Erythroblast (primary cell): ENCODE results near the gene FAM174C.

ENCODE experiments used
- GATA1 ChIP-seq: IDR thresholded peaks from 2 replicates; pipeline ENCODE4 v1.6.1; 2011; ENCODE audit warnings: low read depth, mild to moderate bottlenecking, control low read depth, low read length, moderate library complexity
- POLR2A ChIP-seq: IDR thresholded peaks from 2 replicates; pipeline ENCODE4 v1.6.1; 2011; ENCODE audit warnings: mild to moderate bottlenecking, low read length

DNA sequence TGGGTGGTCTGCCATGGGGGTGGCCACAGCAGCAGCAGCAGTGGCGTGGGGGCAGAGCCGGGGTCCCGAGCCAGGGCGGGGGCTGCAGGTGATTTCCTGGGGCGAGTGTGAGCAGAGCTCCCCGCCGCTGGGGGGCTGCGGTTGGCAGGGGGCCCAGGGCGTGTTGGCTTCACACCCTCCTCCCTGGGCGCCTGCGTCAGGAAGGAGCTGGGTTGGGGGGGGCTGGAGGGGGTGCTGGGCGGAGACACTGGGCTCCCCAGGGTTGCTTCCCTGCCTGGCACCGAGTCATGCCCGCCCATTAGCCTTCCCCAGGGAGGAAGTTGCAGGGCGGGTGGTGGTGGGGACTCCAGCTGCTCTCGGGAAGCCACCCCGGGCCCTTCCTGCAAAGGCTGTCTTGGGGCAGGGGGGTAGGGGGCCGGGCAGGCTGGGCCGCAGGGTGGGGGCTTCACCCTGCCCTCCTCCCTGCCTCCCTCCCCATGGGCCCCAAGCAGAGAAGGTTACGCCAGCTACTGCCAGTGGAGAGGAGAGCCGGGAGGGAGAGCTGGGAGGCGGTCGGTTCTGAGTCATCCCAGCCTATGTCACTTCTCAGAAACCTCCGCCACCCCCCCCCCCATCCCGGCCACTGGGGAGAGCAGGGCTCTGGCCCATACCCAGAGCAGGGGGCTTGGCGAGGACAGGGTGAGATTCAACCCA, 22.4 kb upstream of the FAM174C start:
- TF ChIP-seq POLR2A (no peak), GATA1 (no peak)
